ENCODE measurements around the gene PLOD3. TPM values are rescaled to one million over a fixed set of nuclear protein-coding genes. Genes with fewer than 3 reads are reported as not detected.

Gene PLOD3
- total and polyA plus RNA-seq, 9 of the 15 experiments (the other 6 are each of a cell fraction or from before 2014, with no cell fraction given) = 2.8 to 101 (median 30.9) TPM

DNA sequence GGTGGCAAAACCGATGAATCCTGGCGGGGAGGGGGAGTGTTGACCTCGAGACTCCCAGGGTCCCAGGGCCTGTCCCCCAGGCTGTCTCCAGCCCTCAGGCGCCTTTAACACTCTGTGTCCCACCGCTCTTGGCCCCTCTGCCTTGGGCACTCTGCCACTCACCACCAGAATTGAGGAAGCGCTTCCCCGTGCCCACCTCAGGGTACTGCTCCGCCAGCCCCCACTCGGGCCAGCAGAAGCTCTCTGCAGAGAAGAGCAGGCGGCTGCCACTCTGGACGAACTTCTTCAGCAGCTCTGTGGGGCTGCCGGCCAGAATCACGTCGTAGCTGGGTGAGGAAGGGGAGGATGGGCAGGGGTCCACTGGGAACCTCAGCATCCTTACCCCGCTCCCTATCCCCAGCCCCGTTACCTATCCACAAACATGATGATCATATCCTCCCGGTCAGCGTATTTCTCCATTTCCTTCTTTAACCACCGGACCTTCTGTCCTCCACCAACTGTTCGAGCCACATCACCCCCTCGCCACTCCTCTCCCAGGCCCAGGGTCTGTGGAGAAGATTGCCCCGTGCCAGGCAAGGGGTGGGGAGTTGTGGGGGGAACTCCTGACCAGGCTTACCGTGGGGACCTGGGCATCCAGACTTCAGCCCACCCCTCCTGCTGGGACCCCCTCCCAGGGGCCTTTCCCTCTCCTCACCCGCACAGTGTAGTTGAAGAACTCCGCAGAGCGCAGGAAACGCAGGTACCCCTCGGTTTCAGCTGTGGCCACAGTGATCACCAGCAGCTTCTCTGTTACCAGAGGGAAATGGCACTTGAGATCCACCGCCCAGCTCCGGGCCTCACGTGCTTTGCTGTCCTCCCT is 1.2 kb downstream of the PLOD3 start (continued):
- peak; percentile 49; the same call in 1 of the 2 replicates for TF ChIP-seq SP1 (CRISPR knock-in tag; IDR thresholded peaks at IDR 0.05)
- TF ChIP-seq NR2C2 (CRISPR knock-in tag; IDR thresholded peaks at IDR 0.05) = 0 out of 2 replicates have a peak, but pooled peaks have one; percentile 27
- no peak for TF ChIP-seq NR2C2 (tag; IDR thresholded peaks at IDR 0.05)
- peak; percentile 52; the same call in 1 of the 2 replicates for TF ChIP-seq ZBTB7A (IDR thresholded peaks at IDR 0.05; ENCODE audit: borderline replicate concordance, control insufficient read depth, low read depth, low read length)
- TF ChIP-seq ZNF24 (IDR thresholded peaks at IDR 0.05) = no peak
- TF ChIP-seq TEAD4 (IDR thresholded peaks at IDR 0.05; ENCODE audit: low read length) = no peak
- TF ChIP-seq TEAD4 (CRISPR knock-in tag; IDR thresholded peaks at IDR 0.05; ENCODE audit: borderline replicate concordance) = no peak
- TF ChIP-seq C11orf30 (IDR thresholded peaks at IDR 0.05; ENCODE audit: low read depth) = peak; percentile 32; the same call in 1 of the 2 replicates
- TF ChIP-seq, protein P1, sequence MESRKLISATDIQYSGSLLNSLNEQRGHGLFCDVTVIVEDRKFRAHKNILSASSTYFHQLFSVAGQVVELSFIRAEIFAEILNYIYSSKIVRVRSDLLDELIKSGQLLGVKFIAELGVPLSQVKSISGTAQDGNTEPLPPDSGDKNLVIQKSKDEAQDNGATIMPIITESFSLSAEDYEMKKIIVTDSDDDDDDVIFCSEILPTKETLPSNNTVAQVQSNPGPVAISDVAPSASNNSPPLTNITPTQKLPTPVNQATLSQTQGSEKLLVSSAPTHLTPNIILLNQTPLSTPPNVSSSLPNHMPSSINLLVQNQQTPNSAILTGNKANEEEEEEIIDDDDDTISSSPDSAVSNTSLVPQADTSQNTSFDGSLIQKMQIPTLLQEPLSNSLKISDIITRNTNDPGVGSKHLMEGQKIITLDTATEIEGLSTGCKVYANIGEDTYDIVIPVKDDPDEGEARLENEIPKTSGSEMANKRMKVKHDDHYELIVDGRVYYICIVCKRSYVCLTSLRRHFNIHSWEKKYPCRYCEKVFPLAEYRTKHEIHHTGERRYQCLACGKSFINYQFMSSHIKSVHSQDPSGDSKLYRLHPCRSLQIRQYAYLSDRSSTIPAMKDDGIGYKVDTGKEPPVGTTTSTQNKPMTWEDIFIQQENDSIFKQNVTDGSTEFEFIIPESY (CRISPR knock-in tag; IDR thresholded peaks at IDR 0.05) = no peak
- TF ChIP-seq ZNF644 (tag; IDR thresholded peaks at IDR 0.05; ENCODE audit: low read depth) = 0 out of 2 replicates have a peak, but pooled peaks have one; percentile 29
- peak; percentile 58 for TF ChIP-seq ZNF316 (IDR thresholded peaks at IDR 0.05)
- TF ChIP-seq SIN3A (IDR thresholded peaks at IDR 0.05; ENCODE audit: borderline replicate concordance in 2 of 2, control insufficient read depth in 1 of 2, low read depth in 2 of 2, low read length in 2 of 2) = peak in 1 of 2 experiments; percentile 69; a peak in 1 of 4 replicates
- TF ChIP-seq TBP (optimal IDR thresholded peaks at IDR 0.05; ENCODE audit: low read depth, low read length) = peak; percentile 16
- TF ChIP-seq, protein P2, sequence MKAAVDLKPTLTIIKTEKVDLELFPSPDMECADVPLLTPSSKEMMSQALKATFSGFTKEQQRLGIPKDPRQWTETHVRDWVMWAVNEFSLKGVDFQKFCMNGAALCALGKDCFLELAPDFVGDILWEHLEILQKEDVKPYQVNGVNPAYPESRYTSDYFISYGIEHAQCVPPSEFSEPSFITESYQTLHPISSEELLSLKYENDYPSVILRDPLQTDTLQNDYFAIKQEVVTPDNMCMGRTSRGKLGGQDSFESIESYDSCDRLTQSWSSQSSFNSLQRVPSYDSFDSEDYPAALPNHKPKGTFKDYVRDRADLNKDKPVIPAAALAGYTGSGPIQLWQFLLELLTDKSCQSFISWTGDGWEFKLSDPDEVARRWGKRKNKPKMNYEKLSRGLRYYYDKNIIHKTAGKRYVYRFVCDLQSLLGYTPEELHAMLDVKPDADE (conservative IDR thresholded peaks at IDR 0.05; ENCODE audit: control insufficient read depth, low read depth, low read length) = 0 out of 2 replicates have a peak, but pooled peaks have one; percentile 50
- TF ChIP-seq ELF4 (CRISPR knock-in tag; IDR thresholded peaks at IDR 0.05) = 0 out of 2 replicates have a peak, but pooled peaks have one; percentile 23

Data from K562 (cell line).